Measurements from ENCODE around the gene ST3GAL5. TPM values are rescaled to one million over a fixed set of nuclear protein-coding genes. Genes with fewer than 3 reads are reported as not detected.

ST3GAL5 gene
- total RNA-seq, 2 donors from 2014 or later = 24.7 to 38.6 TPM

DNA sequence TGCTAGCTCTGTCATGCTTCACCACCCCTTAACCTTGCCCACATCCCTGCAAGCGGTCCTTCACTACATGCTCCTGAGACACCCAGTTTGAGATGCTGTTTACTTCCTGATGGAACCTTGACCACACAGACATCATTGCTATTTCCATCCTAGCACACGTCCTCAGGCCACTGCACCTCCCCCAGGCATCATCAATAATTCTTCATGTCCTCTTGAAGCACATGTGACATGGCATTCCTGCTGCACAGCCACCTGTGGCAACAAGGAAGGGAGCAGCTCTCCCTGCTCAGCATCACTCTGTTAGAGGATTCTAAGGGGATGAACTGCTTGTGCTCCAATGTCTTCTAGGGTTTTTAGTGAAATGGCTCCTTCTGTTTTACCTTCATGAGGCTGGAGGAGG lies 26.1 kb upstream of the ST3GAL5 start:
- no peaks in the 10 kb centered on the region for H3K4me1 ChIP-seq (replicated peaks)
- DNase-seq (ENCODE audit: low spot score) = no peak
- no peak overlapping the region for H3K27ac ChIP-seq
- intact Hi-C loops (cut with DNase I) = no loop called here
- no peaks in the 10 kb centered on the region for H3K36me3 ChIP-seq
- no peaks in the 10 kb centered on the region for H3K9me3 ChIP-seq
- TF ChIP-seq POLR2AphosphoS5 (IDR thresholded peaks at IDR 0.05) (no peak), POLR2A (IDR thresholded peaks at IDR 0.05) (no peak)
- TF ChIP-seq, protein P1, sequence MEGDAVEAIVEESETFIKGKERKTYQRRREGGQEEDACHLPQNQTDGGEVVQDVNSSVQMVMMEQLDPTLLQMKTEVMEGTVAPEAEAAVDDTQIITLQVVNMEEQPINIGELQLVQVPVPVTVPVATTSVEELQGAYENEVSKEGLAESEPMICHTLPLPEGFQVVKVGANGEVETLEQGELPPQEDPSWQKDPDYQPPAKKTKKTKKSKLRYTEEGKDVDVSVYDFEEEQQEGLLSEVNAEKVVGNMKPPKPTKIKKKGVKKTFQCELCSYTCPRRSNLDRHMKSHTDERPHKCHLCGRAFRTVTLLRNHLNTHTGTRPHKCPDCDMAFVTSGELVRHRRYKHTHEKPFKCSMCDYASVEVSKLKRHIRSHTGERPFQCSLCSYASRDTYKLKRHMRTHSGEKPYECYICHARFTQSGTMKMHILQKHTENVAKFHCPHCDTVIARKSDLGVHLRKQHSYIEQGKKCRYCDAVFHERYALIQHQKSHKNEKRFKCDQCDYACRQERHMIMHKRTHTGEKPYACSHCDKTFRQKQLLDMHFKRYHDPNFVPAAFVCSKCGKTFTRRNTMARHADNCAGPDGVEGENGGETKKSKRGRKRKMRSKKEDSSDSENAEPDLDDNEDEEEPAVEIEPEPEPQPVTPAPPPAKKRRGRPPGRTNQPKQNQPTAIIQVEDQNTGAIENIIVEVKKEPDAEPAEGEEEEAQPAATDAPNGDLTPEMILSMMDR (IDR thresholded peaks at IDR 0.05) = no peak
- no peak overlapping the region for H3K4me3 ChIP-seq
- whole genome bisulfite sequencing = 50% methylated on average over 2 of the region's 2 CpGs
- H3K27me3 ChIP-seq (replicated peaks; ENCODE audit: insufficient read depth) = no peaks in the 10 kb centered on the region

GRCh38 chr2:85913884-85914881 lies 25.4 kb upstream of the ST3GAL5 start:
- TF ChIP-seq POLR2A (IDR thresholded peaks at IDR 0.05) (no peak), POLR2AphosphoS5 (IDR thresholded peaks at IDR 0.05) (no peak)
- TF ChIP-seq, protein P1 (IDR thresholded peaks at IDR 0.05) = no peak
- H3K27ac ChIP-seq = no peak overlapping the region

GRCh38 chr2:85911814-85912692 lies 23.3 kb upstream of the ST3GAL5 start:
- no peak for DNase-seq (ENCODE audit: low spot score)
- H3K36me3 ChIP-seq = no peaks in the 10 kb centered on the region
- intact Hi-C loops (cut with DNase I) = no loop called here
- no peak overlapping the region for H3K27ac ChIP-seq
- H3K27me3 ChIP-seq (replicated peaks; ENCODE audit: insufficient read depth) = no peaks in the 10 kb centered on the region
- no peaks in the 10 kb centered on the region for H3K4me1 ChIP-seq (replicated peaks)
- no peaks in the 10 kb centered on the region for H3K9me3 ChIP-seq
- WGBS = 51% methylated on average over 9 of the region's 9 CpGs
- TF ChIP-seq POLR2A (IDR thresholded peaks at IDR 0.05) (no peak), POLR2AphosphoS5 (IDR thresholded peaks at IDR 0.05) (no peak)
- TF ChIP-seq, protein P1 (IDR thresholded peaks at IDR 0.05) = no peak
- no peak overlapping the region for H3K4me3 ChIP-seq

More at GRCh38 chr2:85913884-85914881, 25.4 kb upstream of the ST3GAL5 start:
- WGBS = 75% methylated on average over 4 of the region's 4 CpGs
- H3K27me3 ChIP-seq (replicated peaks; ENCODE audit: insufficient read depth) = no peaks in the 10 kb centered on the region
- no peak overlapping the region for H3K4me3 ChIP-seq
- no peak for DNase-seq (ENCODE audit: low spot score)
- intact Hi-C loops (cut with DNase I) = no loop called here
- no peaks in the 10 kb centered on the region for H3K36me3 ChIP-seq
- H3K9me3 ChIP-seq = no peaks in the 10 kb centered on the region
- no peaks in the 10 kb centered on the region for H3K4me1 ChIP-seq (replicated peaks)

DNA sequence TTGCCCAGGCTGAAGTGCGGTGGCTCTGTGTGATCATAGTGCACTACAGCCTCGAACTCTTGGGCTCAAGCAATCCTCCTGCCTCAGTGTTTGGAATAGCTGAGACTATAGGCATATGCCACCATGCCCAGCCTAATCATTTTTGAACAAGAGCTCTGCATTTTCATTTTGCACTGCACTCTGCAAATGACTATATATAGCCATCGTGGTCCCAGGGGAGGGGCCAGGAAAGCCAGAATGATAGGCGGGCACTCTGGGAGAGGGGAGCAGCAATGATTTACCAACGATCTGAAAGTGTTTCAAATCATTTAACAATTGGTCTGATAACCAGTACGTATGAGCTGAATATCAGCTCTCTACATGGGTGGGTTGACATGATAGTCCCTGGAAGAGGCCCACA lies 22.3 kb upstream of the ST3GAL5 start:
- Histone ChIP-seq H3K4me1 (replicated peaks) (no peaks in the 10 kb centered on the region), H3K9me3 (no peaks in the 10 kb centered on the region), H3K4me3 (no peak overlapping the region), H3K36me3 (no peaks in the 10 kb centered on the region), H3K27ac (no peak overlapping the region), H3K27me3 (replicated peaks; ENCODE audit: insufficient read depth) (no peaks in the 10 kb centered on the region)
- intact Hi-C loops (cut with DNase I) = no loop called here
- no peak for DNase-seq (ENCODE audit: low spot score)
- WGBS = 83% methylated on average over 6 of the region's 6 CpGs
- TF ChIP-seq POLR2AphosphoS5 (IDR thresholded peaks at IDR 0.05) = no peak
- no peak for TF ChIP-seq POLR2A (IDR thresholded peaks at IDR 0.05)
- TF ChIP-seq, protein P1 (IDR thresholded peaks at IDR 0.05) = no peak

Data from prostate gland (tissue), 2 donors.